ENCODE measurements around the gene TMEM192.
"Not testable (repeated sequence)": the region's sequence is repeated elsewhere in the genome, so short reads cannot be mapped to it uniquely, and the experiment has no call there.

TMEM192 gene

DNA sequence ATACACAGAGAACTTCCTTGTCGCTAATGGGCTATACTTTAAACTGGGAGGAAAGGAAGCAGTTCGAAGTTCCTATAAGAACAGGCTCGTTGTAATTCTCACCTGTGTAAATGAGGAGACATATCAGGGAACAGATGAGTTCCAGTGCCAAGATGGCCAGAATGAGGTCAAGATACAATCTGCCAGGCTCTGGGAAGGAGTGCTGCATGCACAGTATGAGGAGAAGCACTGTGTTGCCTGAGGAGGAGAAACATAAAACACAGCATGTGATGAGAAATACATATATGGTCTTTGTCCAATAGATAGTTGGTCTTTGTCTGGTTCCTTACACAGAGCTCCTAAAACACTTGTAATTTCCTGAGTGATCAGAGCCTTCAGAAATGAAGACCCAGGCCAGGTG lies 24.3 kb downstream of the TMEM192 start:
- no peak for DNase-seq

DNA sequence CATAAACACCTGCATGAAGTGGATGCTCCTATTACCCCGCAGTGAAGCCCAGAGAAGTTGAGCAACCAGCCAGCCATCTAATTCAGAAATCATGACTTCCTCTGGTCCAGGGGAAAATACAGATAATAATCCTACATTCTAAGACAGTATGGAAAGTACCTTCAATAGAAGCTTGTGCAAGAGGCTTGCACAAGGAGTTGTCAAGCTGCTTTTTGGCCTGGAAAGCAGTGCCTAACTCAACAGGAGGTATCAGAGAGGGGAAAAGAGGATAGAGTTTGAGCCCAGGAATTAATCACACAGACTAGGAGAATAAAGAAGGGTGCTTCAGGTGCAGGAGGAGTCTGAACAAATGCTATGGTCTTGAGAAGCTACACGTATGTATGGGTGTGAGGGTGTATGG lies 26.7 kb downstream of the TMEM192 start:
- no peak for DNase-seq

DNA sequence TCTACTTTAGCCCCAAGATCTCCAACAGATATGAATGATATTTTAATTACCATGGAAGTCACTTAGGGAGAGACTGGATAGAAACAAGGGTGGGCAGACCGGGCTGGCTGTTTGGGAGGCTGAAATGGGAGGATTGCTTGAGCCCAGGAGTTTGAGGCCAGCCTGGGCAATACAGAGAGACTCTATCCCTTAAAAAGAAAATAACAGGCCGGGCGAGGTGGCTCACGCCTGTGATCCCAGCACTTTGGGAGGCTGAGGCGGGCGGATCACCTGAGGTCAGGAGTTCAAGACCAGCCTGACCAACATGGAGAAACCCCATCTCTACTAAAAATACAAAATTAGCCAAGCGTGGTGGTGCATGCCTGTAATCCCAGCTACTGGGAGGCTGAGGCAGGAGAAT lies 27.9 kb downstream of the TMEM192 start:
- not testable (repeated sequence) for DNase-seq

DNA sequence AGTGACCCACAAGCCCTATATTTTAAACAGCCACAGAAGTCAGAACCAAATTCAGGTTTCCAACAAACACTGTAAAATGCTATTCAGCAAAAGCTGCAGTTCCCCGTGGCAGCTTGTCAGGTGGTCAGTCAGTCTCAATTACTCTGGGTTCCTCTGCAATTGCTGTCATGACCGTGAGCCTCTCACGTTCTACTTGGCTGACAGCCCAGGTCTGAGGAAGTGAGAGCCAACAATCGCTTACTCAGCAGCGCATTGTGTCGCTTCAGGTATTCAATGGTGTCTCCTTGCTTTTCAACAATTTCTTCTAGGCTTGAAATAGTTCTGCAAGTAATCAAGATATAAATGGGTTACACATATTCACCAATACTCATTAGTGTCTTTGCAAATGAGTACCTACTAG lies 33.2 kb downstream of the TMEM192 start:
- peak; percentile 58 for DNase-seq

DNA sequence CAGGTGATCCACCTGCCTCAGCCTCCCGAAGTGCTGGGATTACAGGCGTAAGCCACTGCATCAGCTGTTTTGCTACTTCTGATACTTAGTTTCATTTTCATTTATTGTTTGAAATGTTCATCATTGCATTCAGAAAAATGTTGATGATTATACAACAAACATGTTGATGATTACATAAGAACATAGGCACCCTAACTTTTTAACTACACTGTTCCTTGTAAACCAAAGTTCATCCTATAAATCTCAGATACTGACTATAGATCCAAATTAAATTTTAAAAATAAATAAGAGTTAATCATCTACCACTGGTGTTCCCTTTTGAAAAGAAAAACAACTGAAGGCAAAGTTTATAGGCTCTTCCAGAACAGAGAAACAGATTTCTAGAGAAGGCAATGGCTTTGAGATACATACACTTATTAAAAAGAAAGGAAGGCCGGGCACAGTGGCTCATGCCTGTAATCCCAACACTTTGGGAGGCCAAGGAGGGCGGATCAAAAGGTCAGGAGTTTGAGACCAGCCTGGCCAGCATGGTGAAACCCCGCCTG lies 35.6 kb downstream of the TMEM192 start:
- DNase-seq = no peak

DNA sequence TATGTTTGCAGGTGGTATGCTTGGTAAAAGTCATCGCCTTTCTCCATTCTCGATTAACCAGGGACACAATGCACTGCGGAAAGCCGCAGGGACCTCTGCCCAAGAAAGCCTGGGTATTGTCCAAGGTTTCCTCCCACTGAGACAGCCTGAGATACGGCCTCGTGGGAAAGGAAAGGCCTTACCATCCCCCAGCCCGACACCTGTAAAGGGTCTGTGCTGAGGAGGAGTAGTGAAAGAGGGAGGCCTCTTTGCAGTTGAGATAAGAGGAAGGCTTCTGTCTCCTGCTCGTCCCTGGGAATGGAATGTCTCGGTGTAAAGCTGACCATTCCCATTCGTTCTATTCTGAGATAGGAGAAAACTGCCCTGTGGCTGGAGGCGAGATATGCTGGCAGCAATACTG lies 39.3 kb downstream of the TMEM192 start:
- DNase-seq = not testable (repeated sequence)

DNA sequence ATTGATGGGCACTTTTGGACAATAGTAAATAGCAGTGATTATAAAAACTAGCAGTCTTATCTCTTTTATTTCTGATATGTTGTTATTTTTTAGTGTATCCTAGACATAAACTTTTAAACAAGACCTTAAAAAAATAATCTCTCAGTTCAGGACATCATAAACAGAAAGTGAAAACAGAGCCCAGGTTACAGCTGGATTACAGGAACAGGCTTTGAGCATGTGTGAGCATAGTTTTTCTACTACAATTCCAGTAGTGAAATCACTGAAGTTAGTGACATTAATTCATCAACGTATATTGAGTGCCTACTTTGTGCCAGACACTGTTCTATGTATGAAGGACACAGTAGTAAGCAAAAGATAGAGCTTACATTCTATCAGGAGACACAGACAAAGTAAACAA lies 42.1 kb downstream of the TMEM192 start:
- DNase-seq = no peak

DNA sequence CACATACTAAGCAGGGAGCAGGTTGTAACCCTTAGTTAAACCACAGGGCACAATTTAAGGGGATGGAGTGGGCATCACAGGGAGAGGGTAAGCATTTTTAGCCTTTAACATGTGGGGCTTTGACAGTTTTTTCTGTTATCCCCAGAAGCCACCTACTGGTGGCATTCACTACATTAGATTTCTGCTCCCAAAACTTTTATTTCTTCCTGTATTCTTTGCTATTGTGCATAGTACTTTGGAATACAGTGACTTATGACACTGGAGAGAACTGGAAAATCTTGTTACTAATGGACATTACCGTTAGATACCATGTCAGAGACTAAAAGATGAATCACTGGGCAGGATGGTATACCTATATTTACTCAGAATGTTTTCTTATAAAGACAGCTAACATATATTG lies 51.7 kb downstream of the TMEM192 start:
- DNase-seq = no peak

DNA sequence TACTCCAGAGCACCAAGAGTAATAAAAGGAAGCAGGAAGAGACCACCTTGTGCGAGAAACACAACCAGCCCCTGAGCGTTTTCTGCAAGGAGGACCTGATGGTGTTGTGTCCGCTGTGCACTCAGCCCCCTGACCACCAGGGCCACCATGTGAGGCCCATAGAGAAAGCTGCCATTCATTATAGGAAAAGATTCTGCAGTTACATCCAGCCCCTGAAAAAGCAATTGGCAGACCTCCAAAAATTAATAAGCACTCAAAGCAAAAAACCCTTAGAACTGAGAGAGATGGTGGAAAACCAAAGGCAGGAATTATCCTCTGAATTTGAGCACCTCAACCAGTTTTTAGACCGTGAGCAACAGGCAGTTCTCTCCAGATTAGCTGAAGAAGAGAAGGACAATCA lies 53.3 kb downstream of the TMEM192 start:
- DNase-seq = peak; percentile 44

DNA sequence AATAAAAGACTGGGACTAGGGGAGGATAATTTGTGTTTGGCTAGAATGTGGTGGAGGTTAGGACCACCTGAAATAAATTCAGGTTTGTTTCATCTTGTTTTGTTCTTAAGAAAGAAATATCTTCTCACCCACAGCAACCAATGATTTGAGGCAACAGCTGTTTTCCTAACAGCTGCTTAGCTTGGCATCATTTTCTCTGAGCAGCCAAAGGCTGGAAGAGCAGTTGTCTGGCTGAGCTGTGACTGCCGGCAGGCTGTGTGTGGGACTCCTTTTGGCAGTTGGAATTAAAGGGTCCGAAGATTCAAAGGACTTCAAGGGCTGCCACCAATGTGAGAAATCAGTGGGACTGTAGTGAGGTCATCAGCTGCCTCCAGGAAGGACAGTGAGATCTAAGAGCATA lies 54.0 kb downstream of the TMEM192 start:
- DNase-seq = no peak

DNA sequence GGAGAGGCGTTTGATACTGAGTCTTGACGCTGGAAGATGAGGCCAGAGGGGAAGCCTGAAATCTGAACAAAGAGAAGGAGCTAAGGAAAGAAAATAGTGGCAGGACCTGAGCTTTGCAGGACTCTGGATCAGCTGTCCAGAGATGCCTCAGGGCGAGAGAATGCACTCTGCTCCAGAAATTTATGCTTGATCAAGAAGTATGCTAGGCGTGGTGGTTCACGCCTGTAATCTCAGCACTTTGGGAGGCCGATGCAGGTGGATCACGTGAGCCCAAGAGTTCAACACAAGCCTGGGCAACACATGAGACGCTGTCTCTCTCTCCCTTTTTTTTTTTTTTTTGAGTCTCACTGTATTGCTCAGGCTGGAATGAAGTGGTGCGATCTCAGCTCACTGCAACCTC lies 57.1 kb downstream of the TMEM192 start:
- no peak for DNase-seq

DNA sequence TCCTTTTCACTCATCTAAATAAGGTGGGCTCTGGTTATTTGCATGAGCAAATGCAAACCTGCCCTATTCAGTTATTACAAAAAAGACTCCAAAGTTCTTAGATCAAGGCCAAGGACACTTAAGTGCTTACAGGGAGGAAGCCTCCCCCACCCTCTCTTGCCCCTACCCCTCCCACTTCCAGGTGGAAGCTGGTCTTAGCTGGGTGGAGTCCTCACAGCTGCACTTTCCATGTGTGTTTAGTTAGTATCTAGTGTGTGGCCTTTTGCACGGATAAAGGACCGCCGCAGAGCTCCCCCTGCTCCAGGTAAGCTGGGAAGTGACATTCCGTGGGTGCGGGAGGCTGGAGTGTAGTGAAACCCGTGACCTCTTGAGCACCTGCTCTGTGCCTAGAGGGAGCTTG lies 59.0 kb downstream of the TMEM192 start, which contains the start of gene TRIM75:
Gene TRIM75 (plus strand): TSS at position 222 of the 400 bp plus-strand sequence. CDS start 5,282 bp downstream, outside the sequence.
- DNase-seq = no peak

DNA sequence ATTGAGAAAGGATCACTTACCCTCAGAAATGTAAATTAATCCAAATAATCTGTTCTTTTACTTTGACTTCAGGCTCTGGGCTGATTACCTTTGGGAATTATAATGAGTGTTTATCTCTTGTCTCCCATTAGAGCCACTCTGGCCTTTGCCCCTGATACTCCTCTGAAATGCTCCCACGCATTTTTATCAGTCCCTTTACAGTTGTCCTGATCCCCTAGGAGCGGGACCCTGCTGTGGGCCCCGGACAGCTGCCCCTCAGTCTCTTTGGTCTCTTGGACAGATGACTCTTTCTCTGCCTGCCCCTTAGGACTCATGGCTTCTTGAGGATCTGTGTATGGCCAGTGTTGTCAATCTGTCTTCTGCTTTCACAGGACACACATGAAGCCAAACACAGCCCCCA lies 60.0 kb downstream of the TMEM192 start:
- no peak for DNase-seq

DNA sequence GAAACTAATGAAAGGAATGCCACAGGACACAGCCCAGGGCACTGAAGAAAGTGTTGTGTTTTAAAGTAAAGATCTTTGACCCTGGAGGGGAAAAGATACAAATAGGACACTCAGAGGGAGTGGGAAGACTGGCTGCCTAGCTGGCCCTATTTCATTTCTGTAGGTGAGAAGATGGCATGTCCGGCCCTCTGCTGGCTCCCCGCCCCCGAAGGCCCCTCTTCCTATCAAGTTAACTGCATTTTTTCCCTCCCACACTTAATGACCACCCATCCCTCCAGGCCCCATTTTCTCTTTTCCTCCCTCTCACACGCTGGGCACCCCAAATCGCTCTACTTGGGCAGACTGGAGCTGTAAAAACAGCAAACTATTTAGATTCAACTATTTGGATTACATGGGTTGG lies 64.5 kb downstream of the TMEM192 start:
- DNase-seq = no peak

DNA sequence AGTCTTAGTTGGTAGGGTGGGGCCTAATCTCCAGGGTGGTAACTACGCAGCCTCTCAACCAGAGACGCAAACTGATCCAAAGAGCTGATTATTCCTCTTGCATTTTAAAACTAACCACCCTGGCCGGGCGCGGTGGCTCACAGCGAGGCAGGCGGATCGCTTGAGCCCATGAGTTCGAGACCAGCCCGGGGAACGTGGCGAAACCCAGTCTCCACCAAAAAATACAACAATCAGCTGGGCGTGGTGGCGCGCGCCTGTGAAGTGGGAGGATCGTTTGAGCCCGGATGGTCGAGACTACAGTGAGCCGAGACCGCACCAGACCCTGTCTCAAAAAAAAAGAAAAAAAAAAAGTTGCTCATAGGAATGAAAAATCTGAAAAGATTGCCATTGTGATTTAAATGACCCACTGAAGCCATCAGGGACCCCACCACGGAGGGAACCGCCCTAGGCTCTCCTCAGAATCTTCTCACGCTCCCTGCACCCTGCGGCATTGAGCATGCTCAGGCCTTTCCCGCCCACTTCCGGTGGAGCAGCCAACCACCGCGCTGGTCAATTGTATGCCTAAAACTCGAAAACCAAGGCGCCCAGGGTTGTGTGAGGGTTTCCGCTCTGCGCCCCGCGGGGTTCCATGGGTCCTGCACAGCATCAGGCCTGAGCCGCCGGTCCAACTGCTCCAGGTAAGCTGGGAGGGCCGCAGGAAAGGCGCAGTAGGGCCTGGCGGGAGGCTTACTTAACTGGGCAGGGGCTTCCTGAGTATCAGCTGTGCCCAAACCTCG lies 81.0 kb downstream of the TMEM192 start, which contains the start of gene TRIM60:
Gene TRIM60 (plus strand): TSS at position 564 of the 776 bp plus-strand sequence. CDS start 8,074 bp downstream, outside the sequence.
- no peak for DNase-seq

DNA sequence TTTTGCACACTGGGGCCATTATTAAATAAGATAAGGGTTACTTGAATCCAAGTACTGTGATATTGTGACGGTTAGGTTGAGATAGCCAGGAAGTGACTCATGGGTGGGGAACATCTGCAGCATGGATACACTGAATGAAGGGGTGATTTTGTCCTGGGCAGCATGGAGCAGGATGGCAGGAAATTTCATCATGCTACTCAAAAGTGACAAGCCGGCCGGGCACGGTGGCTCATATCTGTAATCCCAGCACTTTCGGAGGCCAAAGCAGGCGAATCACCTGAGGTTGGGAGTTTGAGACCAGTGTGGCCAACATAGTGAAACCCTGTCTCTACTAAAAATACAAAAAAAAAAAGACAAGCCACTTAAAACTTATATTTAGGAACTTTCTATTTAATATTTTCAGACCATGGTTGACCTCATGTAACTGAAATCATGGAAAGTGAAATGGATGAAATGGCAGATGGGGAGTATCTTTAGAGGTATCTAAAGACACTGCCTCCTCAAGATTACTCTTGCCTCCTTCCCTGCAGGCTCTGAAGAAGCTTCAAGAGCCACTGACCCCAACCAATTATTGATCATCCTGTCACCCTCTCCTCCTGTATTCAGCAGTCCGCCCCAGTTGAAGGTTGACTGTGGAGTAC lies 84.8 kb downstream of the TMEM192 start:
- DNase-seq = no peak

DNA sequence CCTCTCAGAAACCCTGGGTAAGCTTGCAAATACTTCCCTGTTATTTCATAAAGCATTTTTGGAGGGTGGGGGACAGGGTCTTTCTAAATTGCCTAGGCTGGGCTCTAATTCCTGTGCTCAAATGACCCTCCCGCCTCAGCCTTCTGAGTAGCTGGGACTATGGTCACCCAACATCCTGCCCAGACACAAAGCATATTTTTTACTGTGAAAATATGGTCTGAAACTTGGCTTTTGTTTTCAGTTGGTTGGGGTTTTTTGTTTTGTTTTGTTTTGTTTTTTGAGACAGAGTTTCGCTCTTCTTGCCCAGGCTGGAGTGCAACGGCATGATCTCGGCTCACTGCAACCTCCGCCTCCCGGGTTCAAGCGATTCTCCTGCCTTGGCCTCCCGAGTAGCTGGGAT lies 86.9 kb downstream of the TMEM192 start:
- not testable (repeated sequence) for DNase-seq
